Gastrocnemius medialis (tissue), 4 donors: ENCODE data around the gene EFR3B. TPM values are rescaled to one million over a fixed set of nuclear protein-coding genes. Genes with fewer than 3 reads are reported as not detected.

Experiments
- ATAC-seq, 2 donors: fragments of 150-250 bp; one replicate each; pipeline ENCODE4 v1.9.1; 2016
- DNase-seq, 2 donors: peaks; one replicate each; pipeline ENCODE4 v3.0.0-alpha.2; 2019
- H3K27ac ChIP-seq, 4 donors: fragments of 200-600 bp; sonication (generic); 1 replicate in 1 of 4; 2 replicates in 3 of 4; pipeline ENCODE4 v1.5.1; 2016 to 2018; ENCODE audit warnings: mild to moderate bottlenecking in 2 of 4, moderate library complexity in 1 of 4
- H3K27me3 ChIP-seq, 3 donors: fragments of 200-600 bp; sonication (generic) in 2 of 3; 1 replicate in 1 of 3; 2 replicates in 2 of 3; pipeline versions ENCODE4 v1.5.1 to v1.6.0; 2016 to 2019; ENCODE audit warnings: mild to moderate bottlenecking in 1 of 3, moderate library complexity in 1 of 3
- H3K36me3 ChIP-seq, 2 donors: fragments of 200-600 bp; sonication (generic) in 1 of 2; one replicate each; pipeline ENCODE4 v1.5.1; 2017 to 2018
- H3K4me1 ChIP-seq, 2 donors: fragments of 200-600 bp; sonication (generic) in 1 of 2; one replicate each; pipeline ENCODE4 v1.5.1; 2016 to 2017; ENCODE audit warnings: mild to moderate bottlenecking in 2 of 2
- H3K4me3 ChIP-seq, 4 donors: fragments of 200-600 bp; sonication (generic) in 3 of 4; 1 replicate in 1 of 4; 2 replicates in 3 of 4; pipeline ENCODE4 v1.5.1; 2016 to 2019; ENCODE audit warnings: mild to moderate bottlenecking in 2 of 4
- H3K9me3 ChIP-seq, 3 donors: fragments of 200-600 bp; sonication (generic) in 2 of 3; 1 replicate in 1 of 3; 2 replicates in 2 of 3; pipeline ENCODE4 v1.5.1; 2016 to 2019
- POLR2A ChIP-seq, 2 donors: fragments of 450-650 bp; IDR thresholded peaks; one replicate each; pipeline ENCODE4 v1.6.1; 2017; ENCODE audit warnings: antibody characterized with exemption in 2 of 2, mild to moderate bottlenecking in 2 of 2, moderate library complexity in 2 of 2
- in situ Hi-C, 4 donors: fragments of 200-750 bp; cut with MboI; loops; one replicate each; pipeline versions ENCODE4 v1.15.0 to v1.8.0; 2017; ENCODE audit warnings: low sequenced_read_pairs in 4 of 4
- intact Hi-C: fragments of 100-400 bp; cut with DNase I; formaldehyde crosslinking; loops from one replicate; pipeline ENCODE4 v1.15.1; 2023; ENCODE audit warnings: low total_unique reads
- total RNA-seq, 4 donors: library from RNA; depleted of rRNA; stranded (reverse); fragments of >200 nt; gene quantifications; one replicate each; pipeline versions ENCODE4 v1.1.0 to v1.2.3, GENCODE V29; 2016
- TF ChIP-seq, protein P1 (sequence below), 5 experiments: fragments of 450-650 bp in 3 of 5; fragments of 200-600 bp in 2 of 5; sonication (generic) in 2 of 5; IDR thresholded peaks in 4 of 5; conservative IDR thresholded peaks in 1 of 5; 1 replicate in 4 of 5; 2 replicates in 1 of 5; pipeline ENCODE4 v1.5.1; 2016 to 2019; ENCODE audit warnings: antibody characterized with exemption in 5 of 5, mild to moderate bottlenecking in 3 of 5, moderate library complexity in 3 of 5

The EFR3B gene
- total RNA-seq, 4 donors from 2014 or later: 0.29 to 1.4 (median 0.67) TPM

DNA sequence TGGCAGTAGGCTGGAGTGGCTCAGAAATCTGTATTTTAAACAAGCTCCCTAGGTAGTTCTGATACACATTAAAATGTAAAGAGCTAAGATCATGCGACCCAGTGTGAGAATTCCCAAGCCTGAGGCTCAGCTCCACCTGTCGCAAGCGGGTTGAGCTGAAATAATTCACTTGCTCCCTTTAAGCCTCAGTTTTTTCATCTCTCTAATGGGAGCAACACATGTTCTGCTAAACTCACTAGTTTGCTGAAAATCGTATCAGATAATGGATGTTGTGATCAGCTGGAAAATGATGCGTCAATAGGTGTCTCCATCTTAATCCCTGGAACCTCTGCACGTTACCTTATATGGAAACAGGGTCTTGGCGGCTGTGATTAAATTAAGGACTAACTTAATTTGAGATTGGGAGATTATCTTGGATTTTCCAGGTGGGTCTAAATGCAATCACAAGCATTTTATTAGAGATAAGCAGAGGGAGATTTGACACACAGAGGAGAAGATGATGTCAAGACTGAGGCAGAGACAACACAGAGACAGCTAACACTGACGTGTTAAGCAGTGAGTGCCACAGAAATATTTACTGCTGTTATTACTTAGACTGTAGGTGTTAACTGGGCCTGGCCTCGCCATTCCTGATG lies 73.5 kb downstream of the EFR3B start:
- no peaks in the 10 kb centered on the region for H3K27me3 ChIP-seq
- intact Hi-C loops: no loop called here
- no peak overlapping the region for H3K4me3 ChIP-seq
- H3K4me1 ChIP-seq: no peaks in the 10 kb centered on the region
- ATAC-seq: no peak
- H3K36me3 ChIP-seq: no peaks in the 10 kb centered on the region
- H3K27ac ChIP-seq: no peak overlapping the region
- in situ Hi-C loops: no loop called here
- DNase-seq: no peak
- no peak for TF ChIP-seq POLR2A (IDR thresholded peaks at IDR 0.05)
- TF ChIP-seq, protein P1, sequence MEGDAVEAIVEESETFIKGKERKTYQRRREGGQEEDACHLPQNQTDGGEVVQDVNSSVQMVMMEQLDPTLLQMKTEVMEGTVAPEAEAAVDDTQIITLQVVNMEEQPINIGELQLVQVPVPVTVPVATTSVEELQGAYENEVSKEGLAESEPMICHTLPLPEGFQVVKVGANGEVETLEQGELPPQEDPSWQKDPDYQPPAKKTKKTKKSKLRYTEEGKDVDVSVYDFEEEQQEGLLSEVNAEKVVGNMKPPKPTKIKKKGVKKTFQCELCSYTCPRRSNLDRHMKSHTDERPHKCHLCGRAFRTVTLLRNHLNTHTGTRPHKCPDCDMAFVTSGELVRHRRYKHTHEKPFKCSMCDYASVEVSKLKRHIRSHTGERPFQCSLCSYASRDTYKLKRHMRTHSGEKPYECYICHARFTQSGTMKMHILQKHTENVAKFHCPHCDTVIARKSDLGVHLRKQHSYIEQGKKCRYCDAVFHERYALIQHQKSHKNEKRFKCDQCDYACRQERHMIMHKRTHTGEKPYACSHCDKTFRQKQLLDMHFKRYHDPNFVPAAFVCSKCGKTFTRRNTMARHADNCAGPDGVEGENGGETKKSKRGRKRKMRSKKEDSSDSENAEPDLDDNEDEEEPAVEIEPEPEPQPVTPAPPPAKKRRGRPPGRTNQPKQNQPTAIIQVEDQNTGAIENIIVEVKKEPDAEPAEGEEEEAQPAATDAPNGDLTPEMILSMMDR (IDR thresholded peaks at IDR 0.05 in 4 of 5, conservative IDR thresholded peaks at IDR 0.05 in 1 of 5): no peak
- H3K9me3 ChIP-seq: no peaks in the 10 kb centered on the region

DNA sequence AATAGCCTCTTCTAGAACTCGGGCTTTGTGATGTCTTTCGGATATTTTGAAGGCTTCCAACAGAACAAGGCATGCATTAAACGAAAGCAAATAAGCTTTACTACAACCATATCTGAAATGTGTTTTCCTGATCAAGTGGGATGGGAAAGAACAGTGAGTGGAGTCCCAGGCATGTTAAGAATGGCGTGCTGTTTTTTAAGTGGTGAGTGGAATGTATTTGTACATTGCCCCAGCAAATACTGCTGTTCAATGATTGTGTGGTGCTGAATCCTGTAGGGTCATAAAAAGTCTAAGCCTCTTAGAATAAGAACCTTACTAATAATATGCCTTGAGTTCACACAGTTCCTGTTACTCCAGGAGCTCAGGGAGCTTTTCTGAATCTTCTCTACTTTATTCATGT lies 74.0 kb downstream of the EFR3B start:
- ATAC-seq (no peak), DNase-seq (no peak)
- no peaks in the 10 kb centered on the region for H3K9me3 ChIP-seq
- no peaks in the 10 kb centered on the region for H3K27me3 ChIP-seq
- H3K36me3 ChIP-seq: no peaks in the 10 kb centered on the region
- intact Hi-C loops: no loop called here
- H3K4me3 ChIP-seq: no peak overlapping the region
- in situ Hi-C loops: no loop called here
- H3K27ac ChIP-seq: no peak overlapping the region
- no peak for TF ChIP-seq POLR2A (IDR thresholded peaks at IDR 0.05)
- TF ChIP-seq, protein P1 (IDR thresholded peaks at IDR 0.05 in 4 of 5, conservative IDR thresholded peaks at IDR 0.05 in 1 of 5): no peak
- no peaks in the 10 kb centered on the region for H3K4me1 ChIP-seq

DNA sequence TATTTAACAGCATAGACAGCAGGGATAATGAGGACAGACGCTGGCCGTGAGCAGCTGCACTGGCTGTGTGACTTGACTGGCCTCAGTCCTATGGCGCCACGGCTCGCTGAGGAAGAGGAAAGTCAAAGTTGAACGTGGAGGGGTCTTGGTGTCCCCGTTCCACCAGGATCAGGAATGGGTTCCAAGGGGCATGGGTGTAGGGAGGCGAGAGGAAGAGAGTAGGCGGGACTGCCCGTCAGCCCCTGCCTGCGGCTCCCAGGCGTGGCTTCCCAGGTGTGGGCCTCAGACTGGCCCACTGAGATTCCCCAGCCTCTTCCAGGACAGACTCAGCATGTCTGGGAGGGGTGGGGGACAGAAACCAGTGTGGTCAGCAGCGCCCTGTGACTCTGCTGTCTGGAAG lies 75.1 kb downstream of the EFR3B start:
- Histone ChIP-seq H3K4me3 (no peak overlapping the region), H3K27ac (no peak overlapping the region), H3K4me1 (no peaks in the 10 kb centered on the region), H3K27me3 (no peaks in the 10 kb centered on the region), H3K9me3 (no peaks in the 10 kb centered on the region), H3K36me3 (no peaks in the 10 kb centered on the region)
- DNase-seq (no peak), ATAC-seq (no peak)
- in situ Hi-C loops: no loop called here
- TF ChIP-seq, protein P1 (IDR thresholded peaks at IDR 0.05 in 4 of 5, conservative IDR thresholded peaks at IDR 0.05 in 1 of 5): no peak
- TF ChIP-seq POLR2A (IDR thresholded peaks at IDR 0.05): no peak
- intact Hi-C loops: no loop called here

DNA sequence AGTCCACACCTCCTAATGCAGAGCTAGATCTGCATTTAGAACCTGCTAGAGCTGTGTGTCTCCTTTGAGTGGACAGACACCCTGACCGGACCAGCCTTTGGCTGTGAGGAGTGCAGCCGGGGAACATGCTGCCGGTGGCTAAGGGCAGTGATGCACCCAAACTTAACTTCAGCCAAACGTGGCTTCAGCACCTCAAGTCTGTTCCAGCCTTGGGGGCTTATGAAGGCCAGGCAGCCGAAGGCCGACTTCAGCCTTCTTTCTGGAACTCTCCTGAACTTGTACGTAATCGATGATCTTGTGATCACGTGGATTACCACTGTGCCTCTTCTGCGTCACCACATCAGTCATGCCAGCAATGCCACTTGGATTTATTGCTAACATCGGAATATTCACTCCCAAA lies 77.4 kb downstream of the EFR3B start:
- no peak for TF ChIP-seq POLR2A (IDR thresholded peaks at IDR 0.05)
- TF ChIP-seq, protein P1 (IDR thresholded peaks at IDR 0.05 in 4 of 5, conservative IDR thresholded peaks at IDR 0.05 in 1 of 5): no peak
- in situ Hi-C loops: no loop called here

DNA sequence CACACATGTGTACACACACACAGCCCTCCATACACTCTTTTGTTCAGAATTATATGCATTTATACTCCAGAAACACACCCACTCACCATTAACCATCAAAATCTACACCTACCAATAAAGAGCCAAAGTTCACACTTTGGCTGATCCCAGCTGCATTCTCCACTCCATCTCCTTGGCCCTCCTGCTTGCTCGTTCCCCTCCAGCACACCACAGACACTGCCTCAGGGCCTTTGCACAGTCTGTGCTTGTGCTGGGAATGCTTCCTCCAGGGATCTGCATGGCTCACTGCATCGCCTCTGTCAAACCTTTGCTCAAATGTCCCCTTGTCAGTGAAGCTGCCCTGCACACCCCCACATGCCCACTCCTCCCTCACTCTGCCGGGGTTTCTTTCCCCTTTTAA lies 80.5 kb downstream of the EFR3B start:
- H3K9me3 ChIP-seq: no peaks in the 10 kb centered on the region
- no peaks in the 10 kb centered on the region for H3K27me3 ChIP-seq
- H3K27ac ChIP-seq: no peak overlapping the region
- ATAC-seq (no peak), DNase-seq (no peak)
- H3K36me3 ChIP-seq: no peaks in the 10 kb centered on the region
- H3K4me1 ChIP-seq: no peaks in the 10 kb centered on the region
- intact Hi-C loops (no loop called here), in situ Hi-C loops (no loop called here)
- no peak overlapping the region for H3K4me3 ChIP-seq
- TF ChIP-seq, protein P1 (IDR thresholded peaks at IDR 0.05 in 4 of 5, conservative IDR thresholded peaks at IDR 0.05 in 1 of 5): no peak
- no peak for TF ChIP-seq POLR2A (IDR thresholded peaks at IDR 0.05)

More for the DNA sequence above, 77.4 kb downstream of the EFR3B start:
- intact Hi-C loops: no loop called here
- DNase-seq (no peak), ATAC-seq (no peak)
- H3K27ac ChIP-seq: no peak overlapping the region
- H3K9me3 ChIP-seq: no peaks in the 10 kb centered on the region
- H3K27me3 ChIP-seq: no peaks in the 10 kb centered on the region
- H3K4me3 ChIP-seq: no peak overlapping the region
- H3K4me1 ChIP-seq: no peaks in the 10 kb centered on the region
- H3K36me3 ChIP-seq: no peaks in the 10 kb centered on the region
